ENCODE data around the gene ATP13A2.
A peak's percentile ranks its signal among the peaks of the same experiment; 100 is the strongest.

ATP13A2 gene

GRCh38 chr1:17011439-17012307, at the start of gene ATP13A2:
Gene ATP13A2 (minus strand): TSS chr1:17011928. CDS start chr1:17011738, 190 bp downstream.
- peak; percentile 78 for DNase-seq

GRCh38 chr1:17061486-17061885, 49.8 kb upstream of the ATP13A2 start:
- DNase-seq, result no peak

- DNase-seq, result no peak
These were observed 48.6 kb upstream of the ATP13A2 start for GRCh38 chr1:17060306-17060749.

- DNase-seq, result peak; percentile 35
These were observed 47.9 kb upstream of the ATP13A2 start for GRCh38 chr1:17059391-17060305.

- DNase-seq, result no peak
These were observed 44.8 kb upstream of the ATP13A2 start for GRCh38 chr1:17056551-17056950.

GRCh38 chr1:17055801-17056200, 44.1 kb upstream of the ATP13A2 start:
- no peak for DNase-seq

GRCh38 chr1:17053685-17054410, 42.1 kb upstream of the ATP13A2 start, which contains the start of gene SDHB:
Gene SDHB (minus strand): TSS chr1:17054032. CDS start chr1:17054019, 13 bp downstream.
- DNase-seq, result peak; percentile 97

- DNase-seq, result no peak
These were observed 41.5 kb upstream of the ATP13A2 start for GRCh38 chr1:17053086-17053684.

- DNase-seq, result no peak
These were observed 40.9 kb upstream of the ATP13A2 start for GRCh38 chr1:17052641-17053040.

- no peak for DNase-seq
These were observed 40.3 kb upstream of the ATP13A2 start for GRCh38 chr1:17052038-17052437.

GRCh38 chr1:17047924-17048323, 36.2 kb upstream of the ATP13A2 start:
- DNase-seq, result no peak

GRCh38 chr1:17046334-17046657, 34.6 kb upstream of the ATP13A2 start:
- no peak for DNase-seq

GRCh38 chr1:17045634-17046333, 34.1 kb upstream of the ATP13A2 start:
- DNase-seq, result peak; percentile 51

GRCh38 chr1:17045150-17045549, 33.4 kb upstream of the ATP13A2 start:
- DNase-seq, result no peak

- DNase-seq, result no peak
These were observed 31.9 kb upstream of the ATP13A2 start for GRCh38 chr1:17043676-17044075.

GRCh38 chr1:17040135-17040534, 28.4 kb upstream of the ATP13A2 start:
- DNase-seq, result no peak

GRCh38 chr1:17039522-17039921, 27.8 kb upstream of the ATP13A2 start:
- DNase-seq, result no peak

GRCh38 chr1:17033481-17033880, 21.8 kb upstream of the ATP13A2 start:
- DNase-seq, result no peak

- DNase-seq, result no peak
These were observed 21.0 kb upstream of the ATP13A2 start for GRCh38 chr1:17032741-17033140.

- no peak for DNase-seq
These were observed 19.7 kb upstream of the ATP13A2 start for GRCh38 chr1:17031436-17031835.

GRCh38 chr1:17030206-17030605, 18.5 kb upstream of the ATP13A2 start:
- DNase-seq, result no peak

- no peak for DNase-seq
These were observed 17.0 kb upstream of the ATP13A2 start for GRCh38 chr1:17028662-17029188.

Data from DMS79 (cell line).